PFSK-1 (cell line): ENCODE data around the gene GCNT1. TPM values are rescaled to one million over a fixed set of nuclear protein-coding genes. Genes with fewer than 3 reads are reported as not detected.

ENCODE experiments used
- FOXP2 ChIP-seq: optimal IDR thresholded peaks from 2 replicates; pipeline ENCODE3; 2011; ENCODE audit warnings: borderline replicate concordance, control low read depth, inconsistent platforms; ENCODE audit not compliant: insufficient read depth; ENCODE audit errors: extremely low read length, extremely low read depth
- POLR2AphosphoS5 ChIP-seq: IDR thresholded peaks from 2 replicates; pipeline ENCODE4 v1.6.1; 2012; ENCODE audit warnings: low read depth, mild to moderate bottlenecking, control low read depth, low read length, moderate library complexity
- SIN3A ChIP-seq: IDR thresholded peaks from 2 replicates; pipeline ENCODE4 v1.6.1; 2012; ENCODE audit warnings: mild to moderate bottlenecking, low read length, moderate library complexity, borderline replicate concordance; ENCODE audit not compliant: insufficient read depth
- TAF1 ChIP-seq: IDR thresholded peaks from 2 replicates; pipeline ENCODE4 v1.6.1; 2012; ENCODE audit warnings: low read length, control low read depth, borderline replicate concordance; ENCODE audit not compliant: insufficient read depth
- polyA plus RNA-seq: library from polyadenylated mRNA; unstranded; fragments of >200 nt; gene quantifications from one replicate; pipeline ENCODE4 v1.2.1, GENCODE V29; 2012; ENCODE audit warnings: low read depth, missing spikeins; ENCODE audit not compliant: insufficient read length
- TF ChIP-seq, protein P1 (sequence below), 2 experiments: IDR thresholded peaks; 2 replicates each; pipeline versions ENCODE4 v1.6.1 to v1.8.0; 2011 to 2012; ENCODE audit warnings: low read depth in 2 of 2, low read length in 2 of 2, control low read depth in 1 of 2, inconsistent platforms in 1 of 2, mild to moderate bottlenecking in 1 of 2, moderate library complexity in 1 of 2; ENCODE audit not compliant: insufficient read depth in 1 of 2

Gene GCNT1
- not detected for polyA plus RNA-seq

- TF ChIP-seq, protein P1, sequence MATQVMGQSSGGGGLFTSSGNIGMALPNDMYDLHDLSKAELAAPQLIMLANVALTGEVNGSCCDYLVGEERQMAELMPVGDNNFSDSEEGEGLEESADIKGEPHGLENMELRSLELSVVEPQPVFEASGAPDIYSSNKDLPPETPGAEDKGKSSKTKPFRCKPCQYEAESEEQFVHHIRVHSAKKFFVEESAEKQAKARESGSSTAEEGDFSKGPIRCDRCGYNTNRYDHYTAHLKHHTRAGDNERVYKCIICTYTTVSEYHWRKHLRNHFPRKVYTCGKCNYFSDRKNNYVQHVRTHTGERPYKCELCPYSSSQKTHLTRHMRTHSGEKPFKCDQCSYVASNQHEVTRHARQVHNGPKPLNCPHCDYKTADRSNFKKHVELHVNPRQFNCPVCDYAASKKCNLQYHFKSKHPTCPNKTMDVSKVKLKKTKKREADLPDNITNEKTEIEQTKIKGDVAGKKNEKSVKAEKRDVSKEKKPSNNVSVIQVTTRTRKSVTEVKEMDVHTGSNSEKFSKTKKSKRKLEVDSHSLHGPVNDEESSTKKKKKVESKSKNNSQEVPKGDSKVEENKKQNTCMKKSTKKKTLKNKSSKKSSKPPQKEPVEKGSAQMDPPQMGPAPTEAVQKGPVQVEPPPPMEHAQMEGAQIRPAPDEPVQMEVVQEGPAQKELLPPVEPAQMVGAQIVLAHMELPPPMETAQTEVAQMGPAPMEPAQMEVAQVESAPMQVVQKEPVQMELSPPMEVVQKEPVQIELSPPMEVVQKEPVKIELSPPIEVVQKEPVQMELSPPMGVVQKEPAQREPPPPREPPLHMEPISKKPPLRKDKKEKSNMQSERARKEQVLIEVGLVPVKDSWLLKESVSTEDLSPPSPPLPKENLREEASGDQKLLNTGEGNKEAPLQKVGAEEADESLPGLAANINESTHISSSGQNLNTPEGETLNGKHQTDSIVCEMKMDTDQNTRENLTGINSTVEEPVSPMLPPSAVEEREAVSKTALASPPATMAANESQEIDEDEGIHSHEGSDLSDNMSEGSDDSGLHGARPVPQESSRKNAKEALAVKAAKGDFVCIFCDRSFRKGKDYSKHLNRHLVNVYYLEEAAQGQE (IDR thresholded peaks at IDR 0.05; ENCODE audit: insufficient read depth in 1 of 2, low read depth in 2 of 2, low read length in 2 of 2), result no peak
- no peak for TF ChIP-seq TAF1
- no peak for TF ChIP-seq POLR2AphosphoS5
- no peak for TF ChIP-seq FOXP2
- TF ChIP-seq SIN3A, result no peak
These were observed at the start of gene GCNT1 for GRCh38 chr9:76458903-76459693. TSS of gene GCNT1 (plus strand) at chr9:76459182. CDS start at chr9:76502382, 43,200 bp downstream.

DNA sequence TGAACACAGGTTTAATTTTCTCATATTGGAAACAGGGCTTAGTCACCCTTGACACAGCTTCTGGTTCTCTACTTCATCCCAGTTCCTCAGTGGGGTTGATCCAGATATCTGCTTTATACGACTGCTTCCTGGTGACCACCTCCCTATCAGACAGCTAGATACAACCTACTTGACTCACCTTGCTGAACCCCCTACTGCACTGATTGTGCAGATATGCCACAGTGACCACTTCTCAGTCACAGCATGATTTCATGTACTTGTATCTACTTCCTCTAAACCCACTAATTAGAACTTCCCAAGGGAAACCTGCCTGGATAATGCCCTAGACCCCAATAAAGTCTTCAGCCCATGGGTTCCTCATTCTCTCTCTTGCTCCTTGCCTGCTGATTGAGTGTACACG, 46.3 kb upstream of the GCNT1 start:
- no peak for TF ChIP-seq FOXP2
- no peak for TF ChIP-seq TAF1
- TF ChIP-seq, protein P1 (IDR thresholded peaks at IDR 0.05; ENCODE audit: insufficient read depth in 1 of 2, low read depth in 2 of 2, low read length in 2 of 2), result no peak

GRCh38 chr9:76413658-76414057, 45.3 kb upstream of the GCNT1 start:
- TF ChIP-seq, protein P1 (IDR thresholded peaks at IDR 0.05; ENCODE audit: insufficient read depth in 1 of 2, low read depth in 2 of 2, low read length in 2 of 2), result no peak
- no peak for TF ChIP-seq FOXP2
- no peak for TF ChIP-seq SIN3A
- no peak for TF ChIP-seq TAF1
- no peak for TF ChIP-seq POLR2AphosphoS5

- TF ChIP-seq TAF1, result no peak
- no peak for TF ChIP-seq FOXP2
- TF ChIP-seq, protein P1 (IDR thresholded peaks at IDR 0.05; ENCODE audit: insufficient read depth in 1 of 2, low read depth in 2 of 2, low read length in 2 of 2), result no peak
These were observed 44.3 kb upstream of the GCNT1 start for GRCh38 chr9:76414661-76415060.

GRCh38 chr9:76415154-76415553, 43.8 kb upstream of the GCNT1 start:
- TF ChIP-seq TAF1 (no peak), SIN3A (no peak), FOXP2 (no peak), POLR2AphosphoS5 (no peak)
- TF ChIP-seq, protein P1 (IDR thresholded peaks at IDR 0.05; ENCODE audit: insufficient read depth in 1 of 2, low read depth in 2 of 2, low read length in 2 of 2), result no peak
